Panc1 (cell line): ENCODE measurements around the gene LRP5.

ENCODE experiments used
- CTCF ChIP-seq: fragments of 450-650 bp; IDR thresholded peaks from 2 replicates; pipeline ENCODE4 v1.5.1; 2017; ENCODE audit warnings: mild to moderate bottlenecking
- POLR2AphosphoS5 ChIP-seq: IDR thresholded peaks from 2 replicates; pipeline ENCODE4 v1.6.1; 2012; ENCODE audit warnings: mild to moderate bottlenecking, low read depth, low read length, moderate library complexity
- REST ChIP-seq, 2 experiments: IDR thresholded peaks; 2 replicates each; pipeline ENCODE4 v1.6.1; 2011 to 2012; ENCODE audit warnings: low read depth in 2 of 2, control low read depth in 1 of 2, low read length in 1 of 2, mild to moderate bottlenecking in 1 of 2, moderate library complexity in 1 of 2; ENCODE audit not compliant: insufficient read depth in 1 of 2
- SIN3A ChIP-seq: IDR thresholded peaks from 2 replicates; pipeline ENCODE4 v1.6.1; 2012; ENCODE audit warnings: low read depth, mild to moderate bottlenecking, low read length, moderate library complexity, borderline replicate concordance; ENCODE audit not compliant: insufficient read depth
- TCF7L2 ChIP-seq: IDR thresholded peaks from 2 replicates; pipeline ENCODE4 v1.6.1; 2011; ENCODE audit warnings: mild to moderate bottlenecking, low read depth, low read length, inconsistent platforms

GRCh38 chr11:68297812-68298658 lies 14.4 kb upstream of the LRP5 start:
- peak; percentile 100 for TF ChIP-seq CTCF
- no peak for TF ChIP-seq REST (IDR thresholded peaks at IDR 0.05; ENCODE audit: insufficient read depth in 1 of 2, low read depth in 2 of 2, low read length in 1 of 2)
- no peak for TF ChIP-seq SIN3A
- peak; percentile 40; the same call in 1 of the 2 replicates for TF ChIP-seq POLR2AphosphoS5
- no peak for TF ChIP-seq TCF7L2
